ENCODE data around the gene SURF1.

DNA sequence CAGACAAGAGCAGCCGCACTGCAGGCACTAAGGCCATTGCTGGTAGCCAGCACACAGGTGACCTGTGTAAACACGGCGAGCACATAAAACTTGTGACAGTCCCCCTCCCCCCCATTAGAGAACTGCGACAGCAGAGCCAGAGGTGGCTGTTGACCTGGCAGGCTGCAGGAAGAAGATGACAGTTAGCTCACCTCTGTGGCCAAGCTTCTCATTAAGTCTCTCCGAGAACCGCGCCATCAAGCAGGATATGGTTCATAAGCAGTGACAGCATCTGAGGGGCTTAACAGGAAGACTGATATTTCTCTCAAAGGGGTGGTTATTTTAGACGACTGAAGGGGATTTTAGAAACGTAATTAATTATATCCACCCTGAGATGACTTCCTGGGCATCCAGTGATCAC lies 14.4 kb upstream of the SURF1 start:
- TF ChIP-seq, protein P1, sequence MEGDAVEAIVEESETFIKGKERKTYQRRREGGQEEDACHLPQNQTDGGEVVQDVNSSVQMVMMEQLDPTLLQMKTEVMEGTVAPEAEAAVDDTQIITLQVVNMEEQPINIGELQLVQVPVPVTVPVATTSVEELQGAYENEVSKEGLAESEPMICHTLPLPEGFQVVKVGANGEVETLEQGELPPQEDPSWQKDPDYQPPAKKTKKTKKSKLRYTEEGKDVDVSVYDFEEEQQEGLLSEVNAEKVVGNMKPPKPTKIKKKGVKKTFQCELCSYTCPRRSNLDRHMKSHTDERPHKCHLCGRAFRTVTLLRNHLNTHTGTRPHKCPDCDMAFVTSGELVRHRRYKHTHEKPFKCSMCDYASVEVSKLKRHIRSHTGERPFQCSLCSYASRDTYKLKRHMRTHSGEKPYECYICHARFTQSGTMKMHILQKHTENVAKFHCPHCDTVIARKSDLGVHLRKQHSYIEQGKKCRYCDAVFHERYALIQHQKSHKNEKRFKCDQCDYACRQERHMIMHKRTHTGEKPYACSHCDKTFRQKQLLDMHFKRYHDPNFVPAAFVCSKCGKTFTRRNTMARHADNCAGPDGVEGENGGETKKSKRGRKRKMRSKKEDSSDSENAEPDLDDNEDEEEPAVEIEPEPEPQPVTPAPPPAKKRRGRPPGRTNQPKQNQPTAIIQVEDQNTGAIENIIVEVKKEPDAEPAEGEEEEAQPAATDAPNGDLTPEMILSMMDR (IDR thresholded peaks at IDR 0.05) = no peak
- TF ChIP-seq POLR2A (IDR thresholded peaks at IDR 0.05) = no peak
